Activated CD4-positive, alpha-beta T cell treated with anti-CD3 and anti-CD28 coated beads for 24 hours (primary cell): ENCODE results near the gene RANBP9.

Experiments
- DNase-seq, 2 donors: peaks; one replicate each; pipeline ENCODE4 v3.0.0-alpha.2; 2020; ENCODE audit warnings: low read depth in 2 of 2

RANBP9 gene

DNA sequence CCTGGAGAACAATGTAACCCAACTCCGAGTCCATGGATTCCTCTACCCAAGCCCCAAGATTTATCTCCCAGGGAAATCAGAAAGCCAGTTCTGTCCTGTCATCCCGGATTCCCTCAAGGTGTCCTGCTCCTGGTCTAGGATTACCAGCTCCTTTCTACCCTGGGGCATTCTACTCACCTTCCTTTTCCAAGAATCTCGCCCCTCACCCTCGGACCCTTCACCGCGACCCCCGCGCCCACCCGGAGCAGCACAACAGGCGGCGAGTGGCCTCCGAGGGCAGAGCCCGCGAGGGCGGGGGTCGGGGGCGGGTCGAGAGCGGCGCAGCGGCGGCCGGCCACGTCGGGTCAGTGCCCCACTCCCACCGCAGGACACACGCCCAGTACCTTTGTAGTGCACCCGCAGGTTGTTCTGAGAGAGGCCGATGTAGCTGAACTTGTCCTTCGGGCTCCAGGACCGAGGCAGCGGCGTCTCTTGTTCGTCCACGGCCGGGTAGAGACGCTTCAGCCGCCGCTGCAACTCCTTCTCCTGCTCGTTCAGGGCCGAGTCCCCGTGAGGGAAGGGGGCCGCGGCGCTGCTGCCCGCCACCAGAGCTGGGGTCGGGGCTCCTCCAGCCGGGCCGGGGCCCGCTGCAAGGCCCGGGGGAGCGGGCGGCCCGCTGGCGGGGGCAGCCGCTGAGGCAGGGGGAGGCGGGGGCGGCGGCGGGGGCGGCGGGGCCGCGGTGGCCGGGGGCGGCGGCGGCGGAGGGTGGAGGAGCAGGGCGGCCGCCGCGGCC, 897 bp downstream of the RANBP9 start:
- no peak for DNase-seq

- no peak for DNase-seq
These were observed 1.7 kb downstream of the RANBP9 start for GRCh38 chr6:13709689-13710551.

DNA sequence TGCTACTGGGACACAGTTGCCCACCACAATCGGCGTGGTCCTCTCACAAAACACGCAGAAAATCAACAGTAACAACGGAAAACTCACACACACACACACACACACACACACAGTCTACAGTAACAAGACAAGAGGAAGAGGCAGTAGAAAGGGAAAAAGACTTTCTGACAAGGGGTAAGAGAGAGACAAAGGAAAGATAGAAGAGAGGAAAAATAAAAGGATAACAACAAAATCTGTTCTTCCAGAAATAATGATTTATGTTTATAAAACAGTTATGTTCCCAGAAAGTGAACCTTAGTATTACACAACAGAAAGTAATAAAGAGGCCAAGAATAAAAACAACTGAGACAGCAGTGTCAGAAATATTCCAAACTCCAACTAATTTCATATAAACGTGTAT, 2.9 kb downstream of the RANBP9 start:
- no peak for DNase-seq

GRCh38 chr6:13703496-13703895, 8.1 kb downstream of the RANBP9 start:
- DNase-seq: no peak

DNA sequence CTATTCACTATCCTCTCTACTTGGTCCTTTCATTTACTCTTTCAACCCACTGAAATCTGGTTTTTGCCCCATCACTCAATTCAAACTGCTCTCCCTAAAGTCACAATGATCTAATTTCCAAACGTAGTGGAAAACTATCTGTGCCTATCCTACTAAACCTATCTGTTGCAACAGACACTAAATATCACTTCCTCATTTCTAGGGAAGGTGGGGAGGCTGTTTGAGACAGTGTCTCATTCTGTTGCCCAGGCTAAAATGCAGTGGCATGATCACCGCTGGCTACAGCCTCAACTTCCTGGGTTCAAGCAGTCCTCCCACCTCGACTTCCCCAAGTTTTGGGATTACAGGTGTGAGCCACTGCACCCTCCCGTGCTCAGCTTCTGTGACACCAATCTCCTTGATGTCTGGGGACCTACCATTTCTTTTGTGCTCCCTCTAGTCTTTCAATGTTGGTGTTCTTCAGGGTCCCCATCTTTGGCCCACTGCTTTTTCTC, 8.8 kb downstream of the RANBP9 start:
- no peak for DNase-seq

DNA sequence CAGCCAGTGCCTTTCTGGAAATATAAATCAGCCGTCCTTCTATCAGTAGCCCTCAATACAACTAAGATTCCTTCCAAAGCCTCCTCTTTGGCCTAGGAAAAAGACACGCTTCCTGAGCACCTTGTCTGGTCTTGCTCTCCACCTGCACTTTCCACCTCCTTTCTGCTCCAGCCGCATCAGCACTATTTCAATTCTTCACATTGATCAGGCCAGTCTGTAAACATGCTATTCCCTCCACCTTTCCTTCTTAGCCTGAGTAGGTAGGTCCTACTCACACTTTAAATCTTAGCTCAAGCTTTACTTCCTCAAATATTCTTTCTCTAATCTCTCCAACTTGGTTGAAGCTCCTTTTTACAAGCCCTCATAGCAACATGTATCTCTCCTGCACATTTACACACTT, 11.4 kb downstream of the RANBP9 start:
- no peak for DNase-seq

GRCh38 chr6:13698715-13699114, 12.9 kb downstream of the RANBP9 start:
- DNase-seq: no peak

- DNase-seq: no peak
These were observed 13.8 kb downstream of the RANBP9 start for GRCh38 chr6:13697857-13698256.

DNA sequence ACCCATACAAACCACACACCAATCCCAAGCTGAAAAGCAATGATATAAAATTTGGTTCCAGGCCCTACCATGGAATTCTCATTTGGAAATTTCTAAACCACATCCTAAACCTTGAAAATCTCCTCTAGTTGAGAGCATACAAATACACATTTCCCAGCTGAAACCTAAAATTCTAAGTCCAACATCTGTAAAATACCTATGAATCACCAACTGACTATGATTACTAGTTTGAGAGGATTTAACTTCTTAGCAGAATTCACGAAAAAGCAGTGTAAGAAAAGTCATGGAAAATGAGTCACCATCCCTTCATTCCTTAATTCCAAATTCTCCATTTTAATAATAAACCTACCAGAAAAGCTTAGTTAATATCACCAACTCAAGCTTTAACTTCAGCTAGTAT, 15.4 kb downstream of the RANBP9 start:
- no peak for DNase-seq

GRCh38 chr6:13695252-13695651, 16.4 kb downstream of the RANBP9 start:
- no peak for DNase-seq

DNA sequence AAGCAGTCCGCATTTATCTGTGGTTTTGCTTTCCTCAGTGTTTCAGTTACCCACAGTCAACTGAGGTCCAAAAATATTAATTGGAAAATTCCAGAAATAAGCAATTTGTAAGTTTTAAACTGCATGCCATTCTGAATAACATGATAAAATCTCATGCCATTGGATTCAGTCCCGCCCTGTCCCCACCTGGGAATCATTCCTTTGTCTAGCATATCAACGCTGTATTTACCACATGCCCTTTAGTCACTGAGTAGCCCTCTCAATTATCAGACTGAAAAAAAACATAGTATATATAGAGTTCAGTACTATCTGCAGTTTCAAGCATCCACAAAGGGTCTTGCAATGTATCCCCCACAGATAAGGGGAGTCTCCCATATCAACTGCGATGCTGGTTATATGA, 17.1 kb downstream of the RANBP9 start:
- DNase-seq: no peak

GRCh38 chr6:13689511-13690256, 22.0 kb downstream of the RANBP9 start:
- DNase-seq: no peak

DNA sequence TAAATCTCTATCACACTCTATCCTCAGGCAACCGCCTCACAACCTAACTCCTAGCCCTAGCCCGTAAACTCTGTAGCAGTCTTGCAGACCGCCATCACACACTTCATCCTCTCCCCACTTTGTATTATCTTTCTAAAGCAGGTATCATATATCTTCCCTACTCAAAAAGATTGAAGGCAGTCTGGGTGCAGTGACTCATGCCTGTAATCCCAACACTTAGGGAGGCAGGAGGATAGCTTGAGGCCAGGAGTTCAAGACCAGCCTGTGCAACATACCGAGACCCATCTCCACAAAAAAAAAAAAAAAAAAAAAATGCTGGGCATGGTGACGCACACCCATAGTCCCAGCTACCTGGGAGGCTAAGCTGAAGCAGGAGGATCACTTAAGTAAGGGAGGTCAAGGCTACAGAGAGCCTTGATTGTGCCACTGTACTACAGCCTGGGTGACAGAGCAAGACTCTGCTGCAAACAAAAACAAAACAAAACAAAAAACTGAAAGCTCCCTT, 22.9 kb downstream of the RANBP9 start:
- DNase-seq: no peak

DNA sequence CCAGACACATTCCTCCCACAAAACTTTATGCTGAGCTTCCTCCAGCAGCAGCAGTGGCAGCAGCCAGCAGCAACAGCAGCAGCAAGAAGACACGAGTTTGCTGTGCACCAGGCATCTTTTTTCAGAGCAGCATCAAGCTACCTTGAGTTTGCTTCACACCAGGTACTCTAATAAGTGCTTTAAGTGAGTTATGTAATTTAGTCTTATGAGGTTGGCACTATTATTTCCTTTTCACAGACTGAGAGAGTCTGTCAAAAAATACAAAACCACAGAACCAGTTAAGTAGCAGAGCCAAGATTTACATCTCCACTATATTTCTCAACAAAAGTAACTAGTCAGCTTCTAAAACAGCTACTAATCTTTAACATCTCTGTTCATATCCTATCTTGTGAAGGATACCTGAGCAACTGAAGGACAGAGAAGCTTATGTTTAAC, 23.7 kb downstream of the RANBP9 start:
- no peak for DNase-seq

GRCh38 chr6:13684855-13685254, 26.8 kb downstream of the RANBP9 start:
- DNase-seq: no peak

DNA sequence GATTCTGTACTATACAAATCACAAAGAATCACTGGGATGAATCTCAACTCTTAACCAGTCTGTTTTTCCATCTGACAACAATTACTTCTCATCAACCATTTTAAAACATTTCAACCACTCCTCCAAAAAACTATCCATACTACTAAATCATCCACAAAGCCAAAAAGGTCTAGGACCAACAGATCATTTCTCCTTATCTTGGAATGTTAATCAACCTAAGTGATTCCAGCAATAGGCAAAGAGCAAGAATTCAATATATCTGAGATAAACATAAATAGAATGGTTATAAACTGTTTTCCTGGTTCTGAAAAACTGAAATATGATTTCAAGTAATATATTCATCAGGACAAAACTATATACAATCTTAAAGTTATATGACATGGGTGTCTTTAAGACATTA, 28.6 kb downstream of the RANBP9 start:
- no peak for DNase-seq

DNA sequence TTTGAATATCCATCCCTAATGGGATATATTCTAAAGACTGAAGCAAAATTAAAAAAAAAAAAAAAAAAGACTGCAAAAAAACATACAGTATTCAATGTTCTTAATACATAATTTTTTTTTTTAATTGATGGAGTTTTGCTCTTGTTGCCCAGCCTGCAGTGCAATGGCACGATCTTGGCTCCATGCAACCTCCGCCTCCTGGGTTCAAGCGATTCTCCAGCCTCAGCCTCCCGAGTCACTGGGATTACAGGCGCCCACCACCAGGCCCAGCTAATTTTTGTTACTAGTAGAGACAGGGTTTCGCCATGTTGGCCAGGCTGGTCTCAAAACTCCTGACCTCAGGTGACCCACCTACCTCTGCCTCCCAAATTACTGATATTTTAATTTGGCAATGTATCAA, 29.3 kb downstream of the RANBP9 start:
- DNase-seq: no peak

- no peak for DNase-seq
These were observed 30.2 kb downstream of the RANBP9 start for GRCh38 chr6:13681305-13682061.

GRCh38 chr6:13680448-13680968, 31.1 kb downstream of the RANBP9 start:
- no peak for DNase-seq

GRCh38 chr6:13679996-13680395, 31.6 kb downstream of the RANBP9 start:
- DNase-seq: no peak
